Dendritic cell treated with granulocyte-macrophage colony-stimulating factor and Interleukin-4, amounts not matched to agents 40 ng/mL and 50 ng/mL, for 4 days (primary cell): ENCODE data around the gene SPDYE3.
"Not testable (repeated sequence)": the region's sequence is repeated elsewhere in the genome, so short reads cannot be mapped to it uniquely, and the experiment has no call there.

Source experiments
- H3K27ac Mint-ChIP-seq: one replicate; pipeline ENCODE4 v1.8.0; 2022; ENCODE audit warnings: mild to moderate bottlenecking, mixed read lengths
- H3K27me3 Mint-ChIP-seq: one replicate; pipeline ENCODE4 v1.8.0; 2022; ENCODE audit warnings: mild to moderate bottlenecking, mixed read lengths
- H3K36me3 Mint-ChIP-seq: one replicate; pipeline ENCODE4 v1.8.0; 2022; ENCODE audit warnings: low read depth, mixed read lengths
- H3K4me1 Mint-ChIP-seq: one replicate; pipeline ENCODE4 v1.8.0; 2022; ENCODE audit warnings: low read depth, mixed read lengths
- H3K4me3 Mint-ChIP-seq: one replicate; pipeline ENCODE4 v1.8.0; 2022; ENCODE audit warnings: mild to moderate bottlenecking, moderate library complexity, mixed read lengths
- H3K9me3 Mint-ChIP-seq: one replicate; pipeline ENCODE4 v1.8.0; 2022; ENCODE audit warnings: mixed read lengths
- intact Hi-C: fragments of 100-400 bp; cut with micrococcal nuclease; formaldehyde crosslinking; loops from one replicate; pipeline ENCODE4 v1.15.0; 2022

The SPDYE3 gene

DNA sequence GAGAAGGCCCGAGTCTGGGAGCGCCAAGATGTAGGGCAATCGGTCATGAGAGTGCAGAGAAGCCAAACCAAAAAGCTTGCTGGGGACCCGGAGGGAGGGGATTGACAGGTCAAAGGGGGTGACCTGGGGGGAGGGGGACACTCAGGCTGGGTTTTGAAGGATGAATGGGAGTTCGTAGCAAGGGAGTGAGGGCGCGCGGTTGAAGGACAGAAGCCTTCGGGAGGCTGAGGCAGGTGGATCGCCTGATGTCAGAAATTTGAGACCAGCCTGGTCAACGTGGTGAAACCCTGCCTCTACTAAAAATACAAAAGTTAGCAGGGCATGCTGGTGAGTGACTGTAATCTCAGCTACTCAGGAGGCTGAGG lies 35.0 kb upstream of the SPDYE3 start:
- Mint-ChIP-seq H3K27ac (peak overlapping the region; percentile 43), H3K4me3 (peak overlapping the region; percentile 73), H3K4me1 (peaks cover 28% of the 10 kb centered on the region), H3K27me3 (peaks cover 21% of the 10 kb centered on the region)
- H3K9me3 Mint-ChIP-seq, H3K36me3 Mint-ChIP-seq, intact Hi-C loops: not testable (repeated sequence)

DNA sequence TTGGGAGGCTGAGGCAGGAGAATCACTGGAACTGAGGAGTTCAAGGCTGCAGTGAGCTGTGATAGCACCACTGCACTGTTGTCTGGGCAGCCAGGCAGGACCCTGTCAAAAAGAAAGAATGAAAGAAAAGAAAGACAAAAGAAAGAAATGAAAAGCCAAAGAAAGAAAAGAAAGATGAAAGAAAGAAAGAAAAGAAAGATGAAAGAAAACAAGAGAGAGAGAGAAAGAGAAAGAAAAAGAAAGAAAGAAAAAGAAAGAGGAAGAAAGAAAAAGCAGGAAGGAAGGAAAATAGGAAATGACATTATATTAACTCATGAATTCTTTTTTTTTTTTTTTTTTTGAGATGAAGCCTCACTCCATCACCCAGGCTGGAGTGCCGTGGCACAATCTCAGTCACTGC lies 32.4 kb upstream of the SPDYE3 start:
- no peak overlapping the region for H3K4me3 Mint-ChIP-seq
- H3K27me3 Mint-ChIP-seq, result peaks cover 11% of the 10 kb centered on the region
- H3K4me1 Mint-ChIP-seq, result peaks cover 28% of the 10 kb centered on the region
- no peaks in the 10 kb centered on the region for H3K9me3 Mint-ChIP-seq
- no peak overlapping the region for H3K27ac Mint-ChIP-seq
- H3K36me3 Mint-ChIP-seq, result no peaks in the 10 kb centered on the region
- intact Hi-C loops, result no loop called here

DNA sequence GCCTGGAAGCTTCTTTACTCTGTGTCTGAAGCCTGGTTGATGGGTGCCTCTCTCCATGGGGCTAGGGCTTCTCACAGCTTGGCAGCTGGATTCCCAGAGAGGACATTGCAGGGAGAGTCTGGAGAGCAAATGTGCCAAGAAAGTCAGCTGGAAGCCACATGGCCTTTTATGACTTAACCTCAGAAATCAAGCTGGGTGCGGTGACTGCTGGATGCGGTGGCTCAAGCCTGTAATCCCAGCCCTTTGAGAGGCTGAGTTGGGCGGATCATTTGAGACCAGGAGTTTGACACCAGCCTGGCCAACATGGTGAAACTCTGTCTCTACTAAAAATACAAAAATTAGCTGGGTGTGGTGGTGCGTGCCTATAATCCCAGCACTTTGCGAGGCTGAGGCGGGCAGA lies 31.4 kb upstream of the SPDYE3 start:
- H3K27ac Mint-ChIP-seq, H3K27me3 Mint-ChIP-seq, H3K36me3 Mint-ChIP-seq, H3K4me3 Mint-ChIP-seq, intact Hi-C loops, H3K9me3 Mint-ChIP-seq: not testable (repeated sequence)
- H3K4me1 Mint-ChIP-seq, result peaks cover 20% of the 10 kb centered on the region

DNA sequence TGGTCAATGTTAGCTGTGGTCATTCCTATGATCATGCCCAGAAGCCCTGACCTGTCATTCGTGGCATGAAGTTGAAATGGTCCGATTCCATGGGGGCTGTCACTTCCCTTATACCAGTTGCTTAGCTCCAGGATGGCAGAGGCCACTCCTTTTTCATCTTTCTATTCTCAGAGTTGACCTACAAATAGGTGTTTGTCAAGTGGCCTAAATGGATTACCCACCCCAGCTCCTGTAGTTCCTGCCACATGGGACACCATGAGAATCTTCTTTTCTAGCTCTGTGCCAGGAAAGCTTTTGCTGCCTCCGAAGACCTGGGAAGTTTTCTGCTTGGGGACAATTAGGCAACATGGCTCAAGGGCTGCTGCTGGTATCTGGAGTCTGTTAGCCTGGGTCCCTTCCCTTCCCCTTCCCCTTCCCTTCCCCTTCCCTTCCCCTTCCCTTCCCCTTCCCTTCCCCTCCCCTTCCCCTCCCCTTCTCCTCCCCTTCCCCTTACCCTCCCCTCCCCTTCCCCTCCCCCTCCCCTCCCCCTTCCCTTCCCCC lies 25.4 kb upstream of the SPDYE3 start:
- H3K9me3 Mint-ChIP-seq, H3K27me3 Mint-ChIP-seq, H3K36me3 Mint-ChIP-seq, intact Hi-C loops, H3K4me3 Mint-ChIP-seq, H3K4me1 Mint-ChIP-seq, H3K27ac Mint-ChIP-seq: not testable (repeated sequence)

DNA sequence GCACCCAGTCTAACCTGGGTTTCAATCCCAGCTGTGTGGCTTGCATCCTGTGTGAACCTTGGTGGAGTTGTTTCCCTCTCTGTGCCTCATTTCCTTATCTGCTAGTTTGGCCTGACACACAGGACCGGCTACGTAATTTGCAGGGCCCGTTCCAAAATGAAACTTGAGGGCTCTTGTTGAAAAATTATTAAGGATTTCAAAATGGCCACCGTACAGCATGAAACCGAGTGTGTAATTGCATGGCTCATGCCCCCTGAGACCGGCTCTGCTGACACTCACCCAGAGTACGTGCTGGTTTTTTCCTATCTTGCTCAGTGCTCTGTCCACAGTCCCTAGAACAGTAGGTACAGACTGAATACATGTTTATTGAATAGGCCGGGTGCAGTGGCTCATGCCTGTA lies 24.4 kb upstream of the SPDYE3 start:
- H3K4me1 Mint-ChIP-seq, H3K36me3 Mint-ChIP-seq, H3K27me3 Mint-ChIP-seq, intact Hi-C loops, H3K4me3 Mint-ChIP-seq, H3K27ac Mint-ChIP-seq, H3K9me3 Mint-ChIP-seq: not testable (repeated sequence)

DNA sequence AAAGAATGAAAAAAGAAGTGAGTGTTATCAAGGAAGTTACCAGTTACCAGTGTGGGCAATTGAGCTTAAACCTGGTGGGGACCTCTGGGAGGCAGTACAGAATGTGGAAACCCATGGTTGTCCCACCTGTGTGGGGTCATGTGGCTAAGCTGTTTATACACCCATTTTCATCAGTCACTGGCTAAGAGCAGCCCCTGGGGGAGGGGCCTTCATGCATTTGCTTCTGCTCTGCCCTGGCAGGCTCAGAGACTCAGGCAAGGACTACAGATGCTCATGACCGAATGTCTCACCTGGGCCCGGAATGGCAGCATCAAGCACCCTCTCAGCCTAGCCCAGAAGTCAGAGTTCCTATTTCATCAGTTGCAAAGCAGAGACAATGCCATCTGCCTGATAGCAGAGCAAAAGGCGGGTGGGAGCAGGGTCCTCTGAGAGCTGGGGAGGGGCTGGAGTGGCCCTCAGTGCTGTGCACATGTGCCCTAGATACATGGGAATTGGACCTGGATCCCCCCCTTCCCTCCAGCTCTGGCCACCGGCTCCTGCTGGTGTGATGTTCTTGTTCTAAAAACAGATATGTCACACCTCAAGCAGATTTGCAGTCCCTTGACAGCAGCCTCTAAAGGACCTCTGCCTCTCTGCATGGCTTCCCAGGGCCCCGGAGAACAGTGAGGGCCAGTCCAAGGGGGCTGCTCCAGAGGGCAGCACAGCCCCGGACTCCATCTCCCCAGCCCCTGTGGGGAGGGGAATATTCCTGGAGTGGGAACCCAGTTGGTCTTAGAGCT lies 20.1 kb upstream of the SPDYE3 start:
- H3K9me3 Mint-ChIP-seq, H3K36me3 Mint-ChIP-seq, intact Hi-C loops, H3K27ac Mint-ChIP-seq, H3K27me3 Mint-ChIP-seq, H3K4me3 Mint-ChIP-seq: not testable (repeated sequence)
- peaks cover 17% of the 10 kb centered on the region for H3K4me1 Mint-ChIP-seq

DNA sequence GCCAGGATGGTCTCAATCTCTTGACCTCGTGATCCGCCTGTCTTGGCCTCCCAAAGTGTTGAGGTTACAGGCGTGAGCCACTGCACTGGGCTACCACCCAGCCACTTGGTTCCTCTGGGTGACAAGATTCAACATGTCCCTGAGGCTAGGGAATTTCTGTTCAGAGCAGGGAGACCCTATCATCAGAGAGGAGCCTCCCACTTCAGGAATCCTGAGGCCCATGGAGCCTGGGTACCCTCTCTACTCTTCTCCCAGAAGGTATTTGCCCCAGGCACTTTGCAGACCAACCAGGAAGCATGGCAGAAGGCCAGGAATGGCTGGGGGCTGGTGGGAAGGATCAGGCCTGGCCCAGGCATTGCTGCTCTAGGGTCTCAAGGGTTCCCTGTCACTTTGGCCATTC lies 19.2 kb upstream of the SPDYE3 start:
- intact Hi-C loops, H3K4me3 Mint-ChIP-seq, H3K27ac Mint-ChIP-seq, H3K27me3 Mint-ChIP-seq, H3K36me3 Mint-ChIP-seq, H3K9me3 Mint-ChIP-seq: not testable (repeated sequence)
- peaks cover 13% of the 10 kb centered on the region for H3K4me1 Mint-ChIP-seq

DNA sequence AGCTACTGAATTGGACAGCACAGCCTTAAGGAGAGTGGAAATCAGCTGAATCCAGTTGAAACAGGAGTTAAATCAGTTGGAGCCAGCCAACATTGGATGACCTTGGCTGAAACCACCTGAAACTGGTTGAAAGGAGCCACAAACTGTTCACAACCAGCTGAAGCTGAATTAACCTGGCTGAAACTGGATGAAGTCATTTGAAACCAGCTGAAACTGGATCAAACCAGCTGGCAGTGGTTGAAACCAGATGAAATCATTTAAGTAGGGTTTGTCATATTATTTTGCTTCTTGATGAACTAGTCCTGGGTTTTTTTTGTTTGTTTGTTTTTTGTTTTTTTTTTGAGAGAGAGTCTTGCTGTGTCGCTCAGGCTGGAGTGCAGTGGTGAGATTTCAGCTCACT lies 15.3 kb upstream of the SPDYE3 start:
- H3K27me3 Mint-ChIP-seq, H3K9me3 Mint-ChIP-seq, H3K4me3 Mint-ChIP-seq, H3K27ac Mint-ChIP-seq, H3K36me3 Mint-ChIP-seq, intact Hi-C loops: not testable (repeated sequence)
- H3K4me1 Mint-ChIP-seq, result peaks cover 27% of the 10 kb centered on the region

DNA sequence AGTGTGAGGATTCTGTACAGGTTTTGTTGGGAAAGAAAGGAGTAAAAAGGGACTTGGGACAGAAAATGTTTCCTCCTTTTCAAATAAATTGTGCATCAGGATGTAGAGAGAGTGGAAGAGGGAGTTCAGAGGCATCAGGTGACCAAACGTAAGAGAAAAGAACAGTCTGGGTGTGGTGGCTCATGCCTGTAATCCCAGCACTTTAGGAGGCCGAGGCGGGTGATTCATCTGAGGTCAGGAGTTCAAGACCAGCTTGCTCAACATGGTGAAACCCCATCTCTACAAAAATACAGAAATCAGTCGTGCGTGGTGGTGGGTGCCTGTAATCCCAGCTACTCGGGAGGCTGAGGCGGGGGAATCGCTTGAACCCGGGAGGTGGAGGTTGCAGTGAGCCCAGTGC lies 12.2 kb upstream of the SPDYE3 start:
- intact Hi-C loops, H3K36me3 Mint-ChIP-seq, H3K27me3 Mint-ChIP-seq, H3K9me3 Mint-ChIP-seq, H3K4me3 Mint-ChIP-seq, H3K27ac Mint-ChIP-seq: not testable (repeated sequence)
- peaks cover 22% of the 10 kb centered on the region for H3K4me1 Mint-ChIP-seq

DNA sequence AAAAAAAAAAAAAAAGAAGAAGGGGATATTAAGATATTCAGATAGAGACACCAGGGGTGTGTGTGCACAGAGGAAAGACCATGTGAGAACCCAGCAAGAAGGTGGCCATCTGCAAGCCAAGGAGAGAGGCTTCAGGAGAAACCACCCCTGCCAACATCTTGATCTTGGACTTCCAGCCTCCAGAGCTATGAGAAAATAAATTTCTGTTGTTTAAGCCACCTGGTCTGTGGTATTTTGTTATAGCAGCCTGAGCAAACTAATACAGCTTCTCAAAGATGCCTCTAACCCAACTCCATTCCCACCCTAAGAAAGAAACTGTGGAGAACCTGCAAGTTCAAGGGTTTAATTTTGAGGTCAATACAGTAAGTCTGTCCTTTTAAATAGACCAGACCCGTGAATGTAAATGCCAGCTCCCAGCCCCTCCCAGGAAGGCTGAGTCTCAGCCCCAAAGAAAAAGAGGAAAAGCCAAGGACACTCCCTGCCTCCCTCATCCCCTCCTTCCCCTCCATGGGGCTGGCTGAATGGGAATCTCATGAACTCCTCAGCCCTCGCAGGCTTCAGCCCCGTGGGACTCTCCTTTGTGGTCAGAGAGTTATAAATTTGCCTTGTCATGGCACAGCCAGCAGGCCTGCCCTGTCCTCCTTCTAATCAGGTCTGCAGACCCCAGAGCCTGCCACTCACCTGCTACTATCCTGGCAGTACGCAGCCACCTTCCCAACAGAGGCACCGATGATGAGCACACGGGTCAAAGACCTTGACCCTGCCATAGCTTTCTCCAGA lies 9.5 kb upstream of the SPDYE3 start:
- intact Hi-C loops, H3K27me3 Mint-ChIP-seq, H3K9me3 Mint-ChIP-seq, H3K36me3 Mint-ChIP-seq, H3K27ac Mint-ChIP-seq, H3K4me3 Mint-ChIP-seq: not testable (repeated sequence)
- peaks cover 13% of the 10 kb centered on the region for H3K4me1 Mint-ChIP-seq

DNA sequence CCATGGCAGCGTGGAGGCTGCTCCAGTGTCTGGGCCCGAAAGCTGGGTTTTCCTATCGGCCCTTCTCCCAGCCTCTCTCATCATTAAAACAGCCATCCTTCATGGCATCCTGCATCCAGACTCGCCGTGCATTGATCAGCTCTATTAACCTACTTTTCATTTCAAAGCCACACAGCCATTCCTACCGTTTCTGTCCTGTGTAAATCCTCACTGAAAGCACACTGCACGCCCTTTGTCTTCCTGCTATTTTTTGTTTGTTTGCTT lies 8.9 kb upstream of the SPDYE3 start:
- H3K9me3 Mint-ChIP-seq, H3K4me3 Mint-ChIP-seq, H3K27ac Mint-ChIP-seq, intact Hi-C loops, H3K27me3 Mint-ChIP-seq, H3K36me3 Mint-ChIP-seq: not testable (repeated sequence)
- H3K4me1 Mint-ChIP-seq, result peaks cover 13% of the 10 kb centered on the region

DNA sequence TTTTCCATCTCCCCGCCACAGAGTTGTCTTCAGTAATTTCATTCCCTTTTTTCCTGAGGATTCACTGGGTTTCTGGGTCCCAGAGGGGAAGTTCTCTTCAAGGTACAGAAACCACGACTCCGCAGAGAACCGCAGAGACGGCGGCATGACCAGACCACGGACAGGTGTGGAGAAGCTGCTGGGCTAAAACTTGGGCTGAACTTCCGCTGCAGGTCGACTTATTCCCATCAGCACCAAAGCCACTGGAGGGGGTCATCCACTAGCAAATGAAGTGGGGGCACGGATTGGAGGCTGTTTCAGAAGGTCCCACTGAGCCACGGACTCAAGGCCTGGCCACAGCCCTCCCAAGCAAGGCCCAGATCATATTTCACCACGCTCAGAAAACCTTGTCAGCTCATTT lies 3.0 kb upstream of the SPDYE3 start:
- H3K27ac Mint-ChIP-seq, H3K36me3 Mint-ChIP-seq, H3K4me1 Mint-ChIP-seq, intact Hi-C loops, H3K27me3 Mint-ChIP-seq, H3K4me3 Mint-ChIP-seq, H3K9me3 Mint-ChIP-seq: not testable (repeated sequence)

DNA sequence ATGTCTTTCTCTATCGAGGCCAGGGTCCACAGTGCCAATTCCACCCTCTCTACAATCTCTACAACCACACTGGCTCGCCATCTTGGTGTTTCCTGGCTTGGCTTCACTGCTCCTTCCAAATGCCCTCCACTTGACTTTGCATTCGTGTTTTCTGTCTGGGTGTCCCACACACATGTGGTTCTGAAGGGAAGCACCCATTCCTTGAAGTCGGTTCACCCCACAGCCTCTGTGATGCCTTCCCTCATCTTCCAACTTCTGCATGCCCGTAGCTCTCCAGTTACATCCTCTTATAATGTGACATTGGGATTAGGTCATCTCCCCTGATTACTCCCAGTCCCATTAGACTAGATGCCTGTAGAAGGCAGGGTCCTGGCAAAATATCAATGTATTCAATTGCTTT lies 10.8 kb downstream of the SPDYE3 start:
- H3K9me3 Mint-ChIP-seq, H3K4me3 Mint-ChIP-seq, H3K27ac Mint-ChIP-seq, intact Hi-C loops: not testable (repeated sequence)
- Mint-ChIP-seq H3K4me1 (peaks cover 16% of the 10 kb centered on the region), H3K36me3 (peaks cover 10% of the 10 kb centered on the region), H3K27me3 (peaks cover 16% of the 10 kb centered on the region)

DNA sequence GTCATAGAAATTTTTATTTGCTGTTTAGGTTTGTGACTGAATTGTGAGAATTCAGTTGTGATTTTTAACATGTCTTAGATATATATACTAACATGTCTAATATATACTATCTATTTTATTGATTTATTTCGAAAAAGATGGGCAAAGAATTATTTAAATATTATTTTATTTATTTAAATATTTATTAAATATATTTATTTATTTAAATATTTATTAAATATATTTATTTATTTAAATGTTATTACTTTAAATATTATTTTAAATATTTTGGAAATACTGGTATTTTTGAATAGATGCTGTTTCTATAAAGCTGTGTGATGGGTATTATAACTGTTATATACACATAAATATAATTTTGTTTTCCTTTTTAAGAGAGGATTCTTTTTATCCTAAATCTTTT lies 14.1 kb downstream of the SPDYE3 start:
- H3K9me3 Mint-ChIP-seq, H3K4me3 Mint-ChIP-seq, H3K27me3 Mint-ChIP-seq, H3K27ac Mint-ChIP-seq, intact Hi-C loops: not testable (repeated sequence)
- peaks cover 37% of the 10 kb centered on the region for H3K36me3 Mint-ChIP-seq
- H3K4me1 Mint-ChIP-seq, result peaks cover 21% of the 10 kb centered on the region

DNA sequence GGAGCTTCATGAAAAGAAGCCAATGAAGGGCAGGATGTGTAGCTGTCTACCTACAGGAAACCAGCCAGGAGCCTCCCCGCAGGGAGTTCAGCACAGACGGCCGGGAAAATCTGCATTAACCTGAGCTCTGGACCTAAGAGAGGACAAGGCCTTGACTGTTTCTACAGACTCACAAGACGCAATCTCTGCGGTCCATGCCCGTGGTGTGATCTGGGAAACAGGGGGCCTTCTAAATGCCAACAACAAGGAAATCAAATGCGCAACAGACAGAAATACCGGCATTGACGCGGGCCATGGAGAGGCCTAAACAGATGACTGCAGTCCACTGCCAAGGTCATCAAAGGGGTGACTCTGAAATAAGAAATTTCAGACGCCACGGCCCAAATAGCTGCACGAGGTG lies 16.7 kb downstream of the SPDYE3 start:
- H3K9me3 Mint-ChIP-seq, intact Hi-C loops, H3K27ac Mint-ChIP-seq, H3K4me3 Mint-ChIP-seq, H3K27me3 Mint-ChIP-seq, H3K4me1 Mint-ChIP-seq: not testable (repeated sequence)
- H3K36me3 Mint-ChIP-seq, result peaks cover 43% of the 10 kb centered on the region
